ENCODE data around the gene CDK14. TPM values are rescaled to one million over a fixed set of nuclear protein-coding genes. Genes with fewer than 3 reads are reported as not detected.

Gene CDK14
- total and polyA plus RNA-seq, 2 of the 8 experiments (the other 6 are each of a cell fraction or from before 2014, with no cell fraction given): 5.5 to 47.3 TPM

DNA sequence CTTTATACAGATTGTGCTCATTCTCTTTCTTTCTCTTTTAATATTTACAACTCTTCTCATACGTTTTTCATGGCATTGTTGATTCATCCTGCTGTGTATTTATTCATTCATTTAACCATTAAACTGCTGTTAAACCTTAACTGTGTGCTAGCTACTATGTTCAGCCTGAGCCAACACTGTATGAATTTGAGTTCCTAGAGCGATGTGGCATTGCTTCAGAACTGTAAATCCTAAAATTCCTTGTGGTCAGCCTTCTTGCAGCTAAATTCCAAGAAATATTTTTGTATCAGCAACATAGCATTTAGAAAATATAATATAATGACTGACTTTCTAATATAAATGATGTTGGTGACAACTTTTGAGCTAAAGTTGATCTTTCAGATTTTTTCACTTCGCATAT is 483.4 kb downstream of the CDK14 start (continued):
- TF ChIP-seq, protein P1, sequence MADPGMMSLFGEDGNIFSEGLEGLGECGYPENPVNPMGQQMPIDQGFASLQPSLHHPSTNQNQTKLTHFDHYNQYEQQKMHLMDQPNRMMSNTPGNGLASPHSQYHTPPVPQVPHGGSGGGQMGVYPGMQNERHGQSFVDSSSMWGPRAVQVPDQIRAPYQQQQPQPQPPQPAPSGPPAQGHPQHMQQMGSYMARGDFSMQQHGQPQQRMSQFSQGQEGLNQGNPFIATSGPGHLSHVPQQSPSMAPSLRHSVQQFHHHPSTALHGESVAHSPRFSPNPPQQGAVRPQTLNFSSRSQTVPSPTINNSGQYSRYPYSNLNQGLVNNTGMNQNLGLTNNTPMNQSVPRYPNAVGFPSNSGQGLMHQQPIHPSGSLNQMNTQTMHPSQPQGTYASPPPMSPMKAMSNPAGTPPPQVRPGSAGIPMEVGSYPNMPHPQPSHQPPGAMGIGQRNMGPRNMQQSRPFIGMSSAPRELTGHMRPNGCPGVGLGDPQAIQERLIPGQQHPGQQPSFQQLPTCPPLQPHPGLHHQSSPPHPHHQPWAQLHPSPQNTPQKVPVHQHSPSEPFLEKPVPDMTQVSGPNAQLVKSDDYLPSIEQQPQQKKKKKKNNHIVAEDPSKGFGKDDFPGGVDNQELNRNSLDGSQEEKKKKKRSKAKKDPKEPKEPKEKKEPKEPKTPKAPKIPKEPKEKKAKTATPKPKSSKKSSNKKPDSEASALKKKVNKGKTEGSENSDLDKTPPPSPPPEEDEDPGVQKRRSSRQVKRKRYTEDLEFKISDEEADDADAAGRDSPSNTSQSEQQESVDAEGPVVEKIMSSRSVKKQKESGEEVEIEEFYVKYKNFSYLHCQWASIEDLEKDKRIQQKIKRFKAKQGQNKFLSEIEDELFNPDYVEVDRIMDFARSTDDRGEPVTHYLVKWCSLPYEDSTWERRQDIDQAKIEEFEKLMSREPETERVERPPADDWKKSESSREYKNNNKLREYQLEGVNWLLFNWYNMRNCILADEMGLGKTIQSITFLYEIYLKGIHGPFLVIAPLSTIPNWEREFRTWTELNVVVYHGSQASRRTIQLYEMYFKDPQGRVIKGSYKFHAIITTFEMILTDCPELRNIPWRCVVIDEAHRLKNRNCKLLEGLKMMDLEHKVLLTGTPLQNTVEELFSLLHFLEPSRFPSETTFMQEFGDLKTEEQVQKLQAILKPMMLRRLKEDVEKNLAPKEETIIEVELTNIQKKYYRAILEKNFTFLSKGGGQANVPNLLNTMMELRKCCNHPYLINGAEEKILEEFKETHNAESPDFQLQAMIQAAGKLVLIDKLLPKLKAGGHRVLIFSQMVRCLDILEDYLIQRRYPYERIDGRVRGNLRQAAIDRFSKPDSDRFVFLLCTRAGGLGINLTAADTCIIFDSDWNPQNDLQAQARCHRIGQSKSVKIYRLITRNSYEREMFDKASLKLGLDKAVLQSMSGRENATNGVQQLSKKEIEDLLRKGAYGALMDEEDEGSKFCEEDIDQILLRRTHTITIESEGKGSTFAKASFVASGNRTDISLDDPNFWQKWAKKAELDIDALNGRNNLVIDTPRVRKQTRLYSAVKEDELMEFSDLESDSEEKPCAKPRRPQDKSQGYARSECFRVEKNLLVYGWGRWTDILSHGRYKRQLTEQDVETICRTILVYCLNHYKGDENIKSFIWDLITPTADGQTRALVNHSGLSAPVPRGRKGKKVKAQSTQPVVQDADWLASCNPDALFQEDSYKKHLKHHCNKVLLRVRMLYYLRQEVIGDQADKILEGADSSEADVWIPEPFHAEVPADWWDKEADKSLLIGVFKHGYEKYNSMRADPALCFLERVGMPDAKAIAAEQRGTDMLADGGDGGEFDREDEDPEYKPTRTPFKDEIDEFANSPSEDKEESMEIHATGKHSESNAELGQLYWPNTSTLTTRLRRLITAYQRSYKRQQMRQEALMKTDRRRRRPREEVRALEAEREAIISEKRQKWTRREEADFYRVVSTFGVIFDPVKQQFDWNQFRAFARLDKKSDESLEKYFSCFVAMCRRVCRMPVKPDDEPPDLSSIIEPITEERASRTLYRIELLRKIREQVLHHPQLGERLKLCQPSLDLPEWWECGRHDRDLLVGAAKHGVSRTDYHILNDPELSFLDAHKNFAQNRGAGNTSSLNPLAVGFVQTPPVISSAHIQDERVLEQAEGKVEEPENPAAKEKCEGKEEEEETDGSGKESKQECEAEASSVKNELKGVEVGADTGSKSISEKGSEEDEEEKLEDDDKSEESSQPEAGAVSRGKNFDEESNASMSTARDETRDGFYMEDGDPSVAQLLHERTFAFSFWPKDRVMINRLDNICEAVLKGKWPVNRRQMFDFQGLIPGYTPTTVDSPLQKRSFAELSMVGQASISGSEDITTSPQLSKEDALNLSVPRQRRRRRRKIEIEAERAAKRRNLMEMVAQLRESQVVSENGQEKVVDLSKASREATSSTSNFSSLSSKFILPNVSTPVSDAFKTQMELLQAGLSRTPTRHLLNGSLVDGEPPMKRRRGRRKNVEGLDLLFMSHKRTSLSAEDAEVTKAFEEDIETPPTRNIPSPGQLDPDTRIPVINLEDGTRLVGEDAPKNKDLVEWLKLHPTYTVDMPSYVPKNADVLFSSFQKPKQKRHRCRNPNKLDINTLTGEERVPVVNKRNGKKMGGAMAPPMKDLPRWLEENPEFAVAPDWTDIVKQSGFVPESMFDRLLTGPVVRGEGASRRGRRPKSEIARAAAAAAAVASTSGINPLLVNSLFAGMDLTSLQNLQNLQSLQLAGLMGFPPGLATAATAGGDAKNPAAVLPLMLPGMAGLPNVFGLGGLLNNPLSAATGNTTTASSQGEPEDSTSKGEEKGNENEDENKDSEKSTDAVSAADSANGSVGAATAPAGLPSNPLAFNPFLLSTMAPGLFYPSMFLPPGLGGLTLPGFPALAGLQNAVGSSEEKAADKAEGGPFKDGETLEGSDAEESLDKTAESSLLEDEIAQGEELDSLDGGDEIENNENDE (IDR thresholded peaks at IDR 0.05; ENCODE audit: insufficient replicate concordance, low read length): no peak
- TF ChIP-seq, protein P2, sequence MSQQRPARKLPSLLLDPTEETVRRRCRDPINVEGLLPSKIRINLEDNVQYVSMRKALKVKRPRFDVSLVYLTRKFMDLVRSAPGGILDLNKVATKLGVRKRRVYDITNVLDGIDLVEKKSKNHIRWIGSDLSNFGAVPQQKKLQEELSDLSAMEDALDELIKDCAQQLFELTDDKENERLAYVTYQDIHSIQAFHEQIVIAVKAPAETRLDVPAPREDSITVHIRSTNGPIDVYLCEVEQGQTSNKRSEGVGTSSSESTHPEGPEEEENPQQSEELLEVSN (IDR thresholded peaks at IDR 0.05): no peak
